Prostate gland (tissue), 2 donors: ENCODE data around the gene NDUFC2.

Experiments used
- CTCF ChIP-seq, 4 experiments: fragments of 200-600 bp in 2 of 4; fragments of 450-650 bp in 2 of 4; sonication (generic) in 2 of 4; IDR thresholded peaks; 1 replicate in 3 of 4; 2 replicates in 1 of 4; pipeline ENCODE4 v1.5.1; 2016 to 2019; ENCODE audit warnings: antibody characterized with exemption in 4 of 4, mild to moderate bottlenecking in 2 of 4, moderate library complexity in 2 of 4
- POLR2AphosphoS5 ChIP-seq: sonication (generic); formaldehyde crosslinking; IDR thresholded peaks from one replicate; pipeline ENCODE4 v1.6.1; 2017; ENCODE audit warnings: antibody characterized with exemption

- no peak for TF ChIP-seq POLR2AphosphoS5
- no peak for TF ChIP-seq CTCF (IDR thresholded peaks at IDR 0.05)
Observed at GRCh38 chr11:78076733-78077403, 2.8 kb downstream of the NDUFC2 start.
